ENCODE results near the gene FAM124B.

Gene FAM124B

GRCh38 chr2:224401641-224402342 lies at the start of gene FAM124B:
TSS of gene FAM124B (minus strand) at chr2:224402107. CDS start at chr2:224401768, 339 bp downstream.
- DNase-seq (ENCODE audit: low read depth): peak; percentile 32

GRCh38 chr2:224449212-224450147 lies 47.6 kb upstream of the FAM124B start:
- no peak for DNase-seq (ENCODE audit: low read depth)

GRCh38 chr2:224448236-224448635 lies 46.3 kb upstream of the FAM124B start:
- DNase-seq (ENCODE audit: low read depth): no peak

- DNase-seq (ENCODE audit: low read depth): no peak
Observed at GRCh38 chr2:224444783-224445182, 42.9 kb upstream of the FAM124B start.

GRCh38 chr2:224444021-224444420 lies 42.1 kb upstream of the FAM124B start:
- no peak for DNase-seq (ENCODE audit: low read depth)

GRCh38 chr2:224442071-224442967 lies 40.4 kb upstream of the FAM124B start:
- no peak for DNase-seq (ENCODE audit: low read depth)

- no peak for DNase-seq (ENCODE audit: low read depth)
Observed at GRCh38 chr2:224440988-224441387, 39.1 kb upstream of the FAM124B start.

- no peak for DNase-seq (ENCODE audit: low read depth)
Observed at GRCh38 chr2:224438726-224439125, 36.8 kb upstream of the FAM124B start.

- no peak for DNase-seq (ENCODE audit: low read depth)
Observed at GRCh38 chr2:224436634-224437033, 34.7 kb upstream of the FAM124B start.

GRCh38 chr2:224434618-224435017 lies 32.7 kb upstream of the FAM124B start:
- DNase-seq (ENCODE audit: low read depth): no peak

GRCh38 chr2:224433442-224433841 lies 31.5 kb upstream of the FAM124B start:
- DNase-seq (ENCODE audit: low read depth): no peak

- DNase-seq (ENCODE audit: low read depth): no peak
Observed at GRCh38 chr2:224432003-224432579, 30.2 kb upstream of the FAM124B start.

GRCh38 chr2:224429441-224429810 lies 27.5 kb upstream of the FAM124B start:
- no peak for DNase-seq (ENCODE audit: low read depth)

GRCh38 chr2:224428787-224429440 lies 27.0 kb upstream of the FAM124B start:
- DNase-seq (ENCODE audit: low read depth): no peak

GRCh38 chr2:224427471-224427870 lies 25.6 kb upstream of the FAM124B start:
- no peak for DNase-seq (ENCODE audit: low read depth)

- DNase-seq (ENCODE audit: low read depth): no peak
Observed at GRCh38 chr2:224426656-224427055, 24.7 kb upstream of the FAM124B start.

GRCh38 chr2:224421065-224421464 lies 19.2 kb upstream of the FAM124B start:
- no peak for DNase-seq (ENCODE audit: low read depth)

- DNase-seq (ENCODE audit: low read depth): no peak
Observed at GRCh38 chr2:224417947-224418346, 16.0 kb upstream of the FAM124B start.

- no peak for DNase-seq (ENCODE audit: low read depth)
Observed at GRCh38 chr2:224417361-224417729, 15.4 kb upstream of the FAM124B start.

- DNase-seq (ENCODE audit: low read depth): no peak
Observed at GRCh38 chr2:224416656-224417360, 14.9 kb upstream of the FAM124B start.

GRCh38 chr2:224413381-224413780 lies 11.5 kb upstream of the FAM124B start:
- DNase-seq (ENCODE audit: low read depth): no peak
